Measurements from ENCODE around the gene FKBP15. TPM values are rescaled to one million over a fixed set of nuclear protein-coding genes. Genes with fewer than 3 reads are reported as not detected.
A peak's percentile ranks its signal among the peaks of the same experiment; 100 is the strongest.

Gene FKBP15
- total RNA-seq, 5 donors from 2014 or later (not counting 1 experiment from before 2014, with no cell fraction given), result 22.2 to 31.8 (median 29.5) TPM

GRCh38 chr9:113223963-113224362 lies 2.9 kb upstream of the FKBP15 start:
- no peak overlapping the region for H3K4me3 Mint-ChIP-seq
- H3K4me1 Mint-ChIP-seq, result peaks cover 41 to 44% (median 41%) of the 10 kb centered on the region in 3 donors
- no peaks in the 10 kb centered on the region for H3K9me3 ChIP-seq
- H3K36me3 Mint-ChIP-seq, result peaks cover 6% of the 10 kb centered on the region
- no peak for DNase-seq
- no peaks in the 10 kb centered on the region for H3K36me3 ChIP-seq (ENCODE audit: control insufficient read depth in 2 of 2, extremely low read depth in 1 of 2, insufficient read depth in 1 of 2, low read length in 1 of 2)
- POLR2A ChIA-PET, result interaction anchor here in 1 of 2 donors (0.5 kb wide), 1 partner anchor 126 kb away, joined by 3 read pairs; no protein-coding TSS in a partner anchor
- H3K27me3 ChIP-seq (replicated peaks in 1 of 2; ENCODE audit: control insufficient read depth in 2 of 2, extremely low read depth in 1 of 2, insufficient read depth in 2 of 2, low read length in 1 of 2), result no peaks in the 10 kb centered on the region
- CTCF ChIA-PET, result interaction anchor here (0.5 to 0.6 kb wide), 3 partner anchors 126 to 180 kb away, joined by 3 to 4 read pairs (median 4); no protein-coding TSS in a partner anchor
- H3K4me3 ChIP-seq (ENCODE audit: control insufficient read depth in 1 of 2, extremely low read depth in 1 of 2, low read length in 1 of 2), result no peak overlapping the region
- no peak for ATAC-seq (replicated peaks in 1 of 4)
- H3K27ac ChIP-seq (ENCODE audit: low read length), result no peak overlapping the region
- no peaks in the 10 kb centered on the region for H3K9me3 Mint-ChIP-seq
- no peaks in the 10 kb centered on the region for H3K27me3 Mint-ChIP-seq
- peaks cover 22 to 23% of the 10 kb centered on the region in 2 experiments for H3K4me1 ChIP-seq (ENCODE audit: control insufficient read depth in 1 of 2, extremely low read depth in 1 of 2, insufficient read depth in 2 of 2, low read length in 2 of 2)
- WGBS (ENCODE audit: insufficient coverage), result no CpG with 5 or more reads among the region's 2 CpGs
- H3K27ac Mint-ChIP-seq, result no peak overlapping the region

GRCh38 chr9:113222482-113222841 lies 1.4 kb upstream of the FKBP15 start:
- WGBS (ENCODE audit: insufficient coverage), result no CpG with 5 or more reads among the region's 5 CpGs
- ChIA-PET POLR2A (interaction anchor here in 1 of 2 donors (0.6 kb wide), 1 partner anchor 1699 kb away, joined by 4 read pairs; no protein-coding TSS in a partner anchor), CTCF (interaction anchor here in 1 of 2 donors (0.7 to 3.6 kb wide), 2 partner anchors 52 to 67 kb away, joined by 4 to 31 read pairs; partner anchors contain the start of genes CDC26 and PRPF4)
- Histone ChIP-seq H3K27me3 (replicated peaks in 1 of 2; ENCODE audit: control insufficient read depth in 2 of 2, extremely low read depth in 1 of 2, insufficient read depth in 2 of 2, low read length in 1 of 2) (no peaks in the 10 kb centered on the region), H3K4me1 (ENCODE audit: control insufficient read depth in 1 of 2, extremely low read depth in 1 of 2, insufficient read depth in 2 of 2, low read length in 2 of 2) (peaks cover 22 to 23% of the 10 kb centered on the region in 2 experiments), H3K9me3 (no peaks in the 10 kb centered on the region), H3K4me3 (ENCODE audit: control insufficient read depth in 1 of 2, extremely low read depth in 1 of 2, low read length in 1 of 2) (peak overlapping the region in 1 of 2 donors; percentile 99), H3K36me3 (ENCODE audit: control insufficient read depth in 2 of 2, extremely low read depth in 1 of 2, insufficient read depth in 1 of 2, low read length in 1 of 2) (no peaks in the 10 kb centered on the region), H3K27ac (ENCODE audit: low read length) (no peak overlapping the region)
- ATAC-seq (replicated peaks in 1 of 4) (no peak), DNase-seq (peak in 1 of 35 experiments; percentile 11)
- no peaks in the 10 kb centered on the region for H3K9me3 Mint-ChIP-seq
- peaks cover 6% of the 10 kb centered on the region for H3K36me3 Mint-ChIP-seq
- H3K4me1 Mint-ChIP-seq, result peaks cover 44 to 46% (median 46%) of the 10 kb centered on the region in 3 donors
- no peaks in the 10 kb centered on the region for H3K27me3 Mint-ChIP-seq
- peak overlapping the region; percentile 88 to 98 (median 94) for H3K4me3 Mint-ChIP-seq
- no peak overlapping the region for H3K27ac Mint-ChIP-seq

GRCh38 chr9:113221800-113222481 lies 864 bp upstream of the FKBP15 start:
- ATAC-seq (replicated peaks in 1 of 4) (no peak), DNase-seq (peak in 3 of 35 experiments; percentile 6 to 26 (median 7))
- H3K27me3 Mint-ChIP-seq, result no peaks in the 10 kb centered on the region
- ChIA-PET POLR2A (interaction anchor here in 1 of 2 donors (0.6 to 1.3 kb wide), 4 partner anchors 8 to 188 kb away, joined by 3 to 8 read pairs (median 4); partner anchors contain the start of genes C9orf43, CDC26, POLE3 and PRPF4), CTCF (interaction anchor here (0.5 to 3.6 kb wide), 6 partner anchors 23 to 188 kb away, joined by 3 to 31 read pairs (median 3); partner anchors contain the start of genes C9orf43 (in 1 of the 2), CDC26 (in 1 of the 2), POLE3 (in 1 of the 2) and PRPF4 (in 1 of the 2))
- no peaks in the 10 kb centered on the region for H3K9me3 Mint-ChIP-seq
- Histone ChIP-seq H3K4me3 (ENCODE audit: control insufficient read depth in 1 of 2, extremely low read depth in 1 of 2, low read length in 1 of 2) (peak overlapping the region; percentile 95 to 99), H3K4me1 (ENCODE audit: control insufficient read depth in 1 of 2, extremely low read depth in 1 of 2, insufficient read depth in 2 of 2, low read length in 2 of 2) (peaks cover 21 to 23% of the 10 kb centered on the region in 2 experiments), H3K9me3 (no peaks in the 10 kb centered on the region), H3K36me3 (ENCODE audit: control insufficient read depth in 2 of 2, extremely low read depth in 1 of 2, insufficient read depth in 1 of 2, low read length in 1 of 2) (no peaks in the 10 kb centered on the region), H3K27me3 (replicated peaks in 1 of 2; ENCODE audit: control insufficient read depth in 2 of 2, extremely low read depth in 1 of 2, insufficient read depth in 2 of 2, low read length in 1 of 2) (no peaks in the 10 kb centered on the region), H3K27ac (ENCODE audit: low read length) (peak overlapping the region; percentile 75)
- peaks cover 46% of the 10 kb centered on the region in 3 donors for H3K4me1 Mint-ChIP-seq
- H3K4me3 Mint-ChIP-seq, result peak overlapping the region; percentile 88 to 98 (median 94)
- 5% methylated on average over 12 of the region's 20 CpGs for WGBS (ENCODE audit: insufficient coverage)
- peak overlapping the region in 1 of 2 donors; percentile 91 for H3K27ac Mint-ChIP-seq
- H3K36me3 Mint-ChIP-seq, result peaks cover 6% of the 10 kb centered on the region

GRCh38 chr9:113220467-113221002 lies 542 bp downstream of the FKBP15 start:
- Histone ChIP-seq H3K27me3 (replicated peaks in 1 of 2; ENCODE audit: control insufficient read depth in 2 of 2, extremely low read depth in 1 of 2, insufficient read depth in 2 of 2, low read length in 1 of 2) (no peaks in the 10 kb centered on the region), H3K4me3 (ENCODE audit: control insufficient read depth in 1 of 2, extremely low read depth in 1 of 2, low read length in 1 of 2) (peak overlapping the region; percentile 95 to 99), H3K36me3 (ENCODE audit: control insufficient read depth in 2 of 2, extremely low read depth in 1 of 2, insufficient read depth in 1 of 2, low read length in 1 of 2) (peaks cover 0 to 3% of the 10 kb centered on the region in 2 donors), H3K27ac (ENCODE audit: low read length) (peak overlapping the region; percentile 82), H3K4me1 (ENCODE audit: control insufficient read depth in 1 of 2, extremely low read depth in 1 of 2, insufficient read depth in 2 of 2, low read length in 2 of 2) (peaks cover 21 to 23% of the 10 kb centered on the region in 2 experiments), H3K9me3 (no peaks in the 10 kb centered on the region)
- ATAC-seq (replicated peaks in 1 of 4), result no peak
- H3K4me3 Mint-ChIP-seq, result peak overlapping the region; percentile 88 to 98 (median 94)
- WGBS (ENCODE audit: insufficient coverage), result 0% methylated on average over 5 of the region's 11 CpGs
- peaks cover 51 to 54% (median 52%) of the 10 kb centered on the region in 3 donors for H3K4me1 Mint-ChIP-seq
- H3K27ac Mint-ChIP-seq, result peak overlapping the region; percentile 82 to 91
- H3K9me3 Mint-ChIP-seq, result no peaks in the 10 kb centered on the region
- H3K27me3 Mint-ChIP-seq, result no peaks in the 10 kb centered on the region
- peaks cover 6% of the 10 kb centered on the region for H3K36me3 Mint-ChIP-seq
- peak in 2 of 35 experiments; percentile 1 to 33 for DNase-seq
- ChIA-PET CTCF (interaction anchor here in 1 of 2 donors (0.5 to 3.6 kb wide), 5 partner anchors 54 to 190 kb away, joined by 3 to 31 read pairs (median 5); partner anchors contain the start of genes ALAD, C9orf43, CDC26 and POLE3), POLR2A (interaction anchor here (0.5 to 1.3 kb wide), 7 partner anchors 11 to 1046 kb away, joined by 3 to 8 read pairs (median 4); partner anchors contain the start of genes CDC26 (in 1 of the 2), PRPF4 (in 1 of the 2) and SLC31A2 (in 1 of the 2))

- peak overlapping the region; percentile 1 to 91 for H3K27ac Mint-ChIP-seq
- peaks cover 7% of the 10 kb centered on the region for H3K36me3 Mint-ChIP-seq
- peak overlapping the region; percentile 82 for H3K27ac ChIP-seq (ENCODE audit: low read length)
- no peaks in the 10 kb centered on the region for H3K27me3 ChIP-seq (replicated peaks in 1 of 2; ENCODE audit: control insufficient read depth in 2 of 2, extremely low read depth in 1 of 2, insufficient read depth in 2 of 2, low read length in 1 of 2)
- ATAC-seq (replicated peaks in 1 of 4), result no peak
- H3K27me3 Mint-ChIP-seq, result no peaks in the 10 kb centered on the region
- H3K4me1 Mint-ChIP-seq, result peaks cover 56 to 58% (median 56%) of the 10 kb centered on the region in 3 donors
- H3K36me3 ChIP-seq (ENCODE audit: control insufficient read depth in 2 of 2, extremely low read depth in 1 of 2, insufficient read depth in 1 of 2, low read length in 1 of 2), result peaks cover 0 to 3% of the 10 kb centered on the region in 2 donors
- DNase-seq, result peak in 1 of 35 experiments; percentile 29
- CTCF ChIA-PET, result interaction anchor here (0.9 to 3.6 kb wide), 5 partner anchors 10 to 181 kb away, joined by 3 to 31 read pairs (median 5); partner anchors contain the start of genes ALAD (in 1 of the 2), CDC26 (in 1 of the 2), PRPF4 (in 1 of the 2) and SLC31A2 (in 1 of the 2)
- peak overlapping the region; percentile 23 to 99 for H3K4me3 ChIP-seq (ENCODE audit: control insufficient read depth in 1 of 2, extremely low read depth in 1 of 2, low read length in 1 of 2)
- H3K4me1 ChIP-seq (ENCODE audit: control insufficient read depth in 1 of 2, extremely low read depth in 1 of 2, insufficient read depth in 2 of 2, low read length in 2 of 2), result peaks cover 21 to 23% of the 10 kb centered on the region in 2 experiments
- peak overlapping the region; percentile 88 to 98 (median 94) for H3K4me3 Mint-ChIP-seq
- POLR2A ChIA-PET, result interaction anchor here (0.5 to 0.8 kb wide), 5 partner anchors 15 to 1592 kb away, joined by 3 to 8 read pairs (median 3); no protein-coding TSS in a partner anchor
- no CpG with 5 or more reads among the region's 1 CpG for WGBS (ENCODE audit: insufficient coverage)
- H3K9me3 ChIP-seq, result no peaks in the 10 kb centered on the region
- H3K9me3 Mint-ChIP-seq, result no peaks in the 10 kb centered on the region
Observed at GRCh38 chr9:113219969-113220368, 1.1 kb downstream of the FKBP15 start.

Measured in T-cell (primary cell).